H1 (cell line): ENCODE results near the gene RNGTT.

Source experiments
- ATF3 ChIP-seq: IDR thresholded peaks from 2 replicates; pipeline ENCODE4 v1.6.1; 2011; ENCODE audit warnings: low read depth, mild to moderate bottlenecking, low read length; ENCODE audit not compliant: insufficient read depth
- CEBPB ChIP-seq: IDR thresholded peaks from 2 replicates; pipeline ENCODE4 v1.6.1; 2012; ENCODE audit warnings: low read depth, low read length
- CHD1 ChIP-seq: IDR thresholded peaks from 2 replicates; pipeline ENCODE4 v1.6.1; 2012; ENCODE audit warnings: low read depth, low read length, improper control_type of control experiment
- CTCF ChIP-seq, 3 experiments: IDR thresholded peaks; 1 replicate in 2 of 3; 2 replicates in 1 of 3; pipeline versions ENCODE4 v1.5.1 to v1.6.1; 2011; ENCODE audit warnings: low read length in 3 of 3, mild to moderate bottlenecking in 3 of 3, inconsistent platforms in 2 of 3, low read depth in 1 of 3, moderate library complexity in 1 of 3; ENCODE audit not compliant: insufficient read depth in 1 of 3; ENCODE audit errors: control extremely low read depth in 1 of 3
- EGR1 ChIP-seq: IDR thresholded peaks from 2 replicates; pipeline ENCODE4 v1.6.1; 2011; ENCODE audit warnings: low read depth, low read length, borderline replicate concordance
- EZH2 ChIP-seq: fragments of 200-600 bp; sonication (generic); IDR thresholded peaks from 2 replicates; pipeline ENCODE4 v1.7.1; 2012; ENCODE audit warnings: low read depth, mild to moderate bottlenecking, moderate library complexity, low read length, inconsistent platforms; ENCODE audit not compliant: severe bottlenecking
- MAX ChIP-seq: IDR thresholded peaks from 2 replicates; pipeline ENCODE4 v1.6.1; 2012; ENCODE audit warnings: inconsistent platforms
- POLR2A ChIP-seq, 2 experiments: IDR thresholded peaks; 1 replicate in 1 of 2; 2 replicates in 1 of 2; pipeline ENCODE4 v1.6.1; 2011; ENCODE audit warnings: low read depth in 2 of 2, low read length in 2 of 2, mild to moderate bottlenecking in 2 of 2; ENCODE audit errors: control extremely low read depth in 1 of 2
- POU5F1 ChIP-seq: IDR thresholded peaks from 2 replicates; pipeline ENCODE4 v1.6.1; 2011; ENCODE audit warnings: low read depth, mild to moderate bottlenecking, low read length, moderate library complexity
- SRF ChIP-seq: IDR thresholded peaks from 2 replicates; pipeline ENCODE4 v1.6.1; 2011; ENCODE audit warnings: mild to moderate bottlenecking, low read depth, low read length, moderate library complexity
- TAF1 ChIP-seq: IDR thresholded peaks from 2 replicates; pipeline ENCODE4 v1.6.1; 2011; ENCODE audit warnings: mild to moderate bottlenecking, low read depth, low read length

- TF ChIP-seq EZH2 (no peak), ATF3 (no peak), CHD1 (no peak), TAF1 (no peak), EGR1 (no peak), POLR2A (IDR thresholded peaks at IDR 0.05; ENCODE audit: control extremely low read depth in 1 of 2, low read depth in 2 of 2, low read length in 2 of 2) (no peak), CTCF (IDR thresholded peaks at IDR 0.05; ENCODE audit: control extremely low read depth in 1 of 3, insufficient read depth in 1 of 3, low read depth in 1 of 3, low read length in 3 of 3) (no peak), MAX (no peak), POU5F1 (no peak), SRF (no peak), CEBPB (no peak)
These were observed 120.4 kb downstream of the RNGTT start for GRCh38 chr6:88843040-88843439.
